GM12865 (cell line): Measurements from ENCODE around the gene MPC1.
A peak's percentile ranks its signal among the peaks of the same experiment; 100 is the strongest.
"Not testable (repeated sequence)": the region's sequence is repeated elsewhere in the genome, so short reads cannot be mapped to it uniquely, and the experiment has no call there.

ENCODE experiments used
- DNase-seq: peaks from one replicate; pipeline ENCODE4 v3.0.0; 2010; ENCODE audit warnings: low read depth
- H3K4me3 ChIP-seq: 2 replicates; pipeline ENCODE4 v1.5.1; 2011; ENCODE audit warnings: mild to moderate bottlenecking, low read depth, low read length, control low read depth
- CTCF ChIP-seq: IDR thresholded peaks from 2 replicates; pipeline ENCODE4 v1.5.1; 2011; ENCODE audit warnings: low read length, control low read depth, low read depth, inconsistent platforms; ENCODE audit not compliant: insufficient read depth; ENCODE audit errors: missing control alignments

Gene MPC1

GRCh38 chr6:166346965-166347364 lies 35.8 kb downstream of the MPC1 start:
- DNase-seq, result no peak
- TF ChIP-seq CTCF, result no peak
- H3K4me3 ChIP-seq, result no peak overlapping the region

- H3K4me3 ChIP-seq, result no peak overlapping the region
- no peak for TF ChIP-seq CTCF
- DNase-seq, result no peak
Measured at GRCh38 chr6:166346449-166346848, 36.3 kb downstream of the MPC1 start.

GRCh38 chr6:166345672-166346071 lies 37.1 kb downstream of the MPC1 start:
- DNase-seq, H3K4me3 ChIP-seq: not testable (repeated sequence)

- H3K4me3 ChIP-seq, DNase-seq: not testable (repeated sequence)
Measured at GRCh38 chr6:166344921-166345320, 37.8 kb downstream of the MPC1 start.

GRCh38 chr6:166344240-166344639 lies 38.5 kb downstream of the MPC1 start:
- H3K4me3 ChIP-seq, result no peak overlapping the region
- no peak for TF ChIP-seq CTCF
- no peak for DNase-seq

GRCh38 chr6:166343150-166343487 lies 39.6 kb downstream of the MPC1 start:
- no peak for TF ChIP-seq CTCF
- DNase-seq, result peak; percentile 49

GRCh38 chr6:166342349-166343149 lies 40.2 kb downstream of the MPC1 start, which contains the start of gene SFT2D1:
TSS of gene SFT2D1 (minus strand) at chr6:166342545. CDS start at chr6:166342481, 64 bp downstream.
- TF ChIP-seq CTCF, result no peak
- DNase-seq, result peak; percentile 95
- H3K4me3 ChIP-seq, result peak within 1 kb of the TSS; percentile 99

More at GRCh38 chr6:166343150-166343487, 39.6 kb downstream of the MPC1 start:
- peak overlapping the region; percentile 99 for H3K4me3 ChIP-seq

- H3K4me3 ChIP-seq, result peak overlapping the region; percentile 99
- DNase-seq, result no peak
- no peak for TF ChIP-seq CTCF
Measured at GRCh38 chr6:166341977-166342348, 40.8 kb downstream of the MPC1 start.
